ENCODE measurements around the gene ZCCHC13. TPM values are rescaled to one million over a fixed set of nuclear protein-coding genes. Genes with fewer than 3 reads are reported as not detected.

Gene ZCCHC13
- total and polyA plus RNA-seq, 2 of the 8 experiments (the other 6 are each of a cell fraction or from before 2014, with no cell fraction given): not detected

DNA sequence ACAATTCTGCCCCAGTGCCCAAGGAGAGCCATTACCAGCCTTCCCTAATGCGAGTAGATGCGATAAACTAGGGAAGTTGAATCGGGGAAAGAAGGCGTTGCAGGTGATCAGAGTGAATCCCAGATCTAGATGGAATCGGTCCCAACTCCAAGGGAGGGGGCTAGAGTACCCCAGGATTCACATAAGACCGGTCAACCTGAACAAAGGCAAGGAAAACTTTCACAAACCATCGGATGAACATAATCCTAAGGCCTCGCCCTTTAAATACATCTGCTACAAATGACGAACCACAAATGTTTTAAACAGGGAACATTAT is 11.2 kb upstream of the ZCCHC13 start:
- Histone ChIP-seq H2AFZ (ENCODE audit: low read length) (no peak overlapping the region), H4K91ac (replicated peaks; ENCODE audit: insufficient read length, low read length) (peak overlapping the region; percentile 86), H3K4me2 (ENCODE audit: insufficient read depth in 1 of 2, low read depth in 2 of 2, low read length in 2 of 2) (peak overlapping the region; percentile 93 to 97), H3K4me1 (replicated peaks in 1 of 4; ENCODE audit: control insufficient read depth in 3 of 4, insufficient read depth in 4 of 4, low read length in 3 of 4) (peaks cover 0 to 5% (median 3%) of the 10 kb centered on the region in 4 experiments; a peak in 3 of 7 replicates), H3K79me2 (ENCODE audit: control insufficient read depth in 1 of 2, insufficient read depth in 2 of 2, low read length in 2 of 2) (peaks cover 4 to 47% of the 10 kb centered on the region in 2 experiments; a peak in 3 of 4 replicates), H3K4me3 (ENCODE audit: extremely low read depth in 1 of 4, insufficient read depth in 2 of 4, low read depth in 3 of 4, low read length in 4 of 4) (peak overlapping the region; percentile 78 to 95 (median 86)), H2AK5ac (ENCODE audit: low read depth, low read length) (0 out of 2 replicates have a peak overlapping the region, but pooled peaks have one; percentile 2), H3K9ac (replicated peaks in 1 of 4; ENCODE audit: extremely low read depth in 1 of 4, low read depth in 3 of 4, low read length in 3 of 4) (peak overlapping the region in 3 of 4 experiments; percentile 66 to 92 (median 92); a peak in 6 of 7 replicates), H2BK12ac (ENCODE audit: low read depth, low read length) (peak overlapping the region; percentile 75; the same call in 1 of the 2 replicates), H3K79me1 (ENCODE audit: low read depth, low read length) (no peaks in the 10 kb centered on the region), H3K14ac (ENCODE audit: insufficient read length) (no peak overlapping the region), H3K27me3 (replicated peaks in 1 of 4; ENCODE audit: control insufficient read depth in 3 of 4, extremely low read depth in 1 of 4, insufficient read depth in 3 of 4, low read length in 3 of 4) (no peaks in the 10 kb centered on the region), H2BK15ac (ENCODE audit: low read length) (no peak overlapping the region), H4K20me1 (replicated peaks in 1 of 2; ENCODE audit: control insufficient read depth in 1 of 2, insufficient read depth in 2 of 2, low read length in 2 of 2) (peaks cover 0 to 2% of the 10 kb centered on the region in 2 experiments), H3K18ac (ENCODE audit: extremely low read depth, low read length) (peak overlapping the region; percentile 20; the same call in 1 of the 2 replicates), H4K5ac (ENCODE audit: insufficient read length, low read depth, low read length) (peak overlapping the region; percentile 49), H3K9me3 (ENCODE audit: insufficient read depth in 2 of 2, low read depth in 1 of 2, low read length in 1 of 2) (no peaks in the 10 kb centered on the region), H4K8ac (ENCODE audit: extremely low read depth, insufficient read depth, low read length) (peak overlapping the region; percentile 53; the same call in 1 of the 2 replicates), H2BK20ac (ENCODE audit: low read length) (no peak overlapping the region), H3K23me2 (ENCODE audit: low read depth, low read length) (0 out of 2 replicates have a peak, but pooled peaks cover 2% of the 10 kb centered on the region), H3K56ac (replicated peaks; ENCODE audit: insufficient read length, low read depth, low read length) (no peak overlapping the region), H2BK120ac (replicated peaks; ENCODE audit: low read depth, low read length) (no peak overlapping the region), H3K4ac (replicated peaks; ENCODE audit: insufficient read length, low read depth, low read length) (no peak overlapping the region), H3K23ac (ENCODE audit: insufficient read length) (no peak overlapping the region), H3K27ac (ENCODE audit: low read depth, low read length) (peak overlapping the region; percentile 75), H3K36me3 (ENCODE audit: control insufficient read depth in 2 of 4, insufficient read depth in 4 of 4, low read length in 3 of 4) (peaks cover 0 to 11% (median under 1%) of the 10 kb centered on the region in 4 experiments; a peak in 2 of 8 replicates), H2BK5ac (ENCODE audit: low read depth, low read length) (peak overlapping the region; percentile 97)
- DNase-seq (ENCODE audit: low read depth in 1 of 2, low spot score in 2 of 2) (no peak), FAIRE-seq (no peak)
- WGBS, 2 experiments (ENCODE audit: extremely low coverage in 1 of 2, insufficient coverage in 1 of 2, insufficient read length in 1 of 2, insufficient replicate concordance in 2 of 2, low coverage in 1 of 2, low lambda C conversion rate in 2 of 2, missing lambda C conversion rate in 1 of 2): 1% methylated on average over 9 of the region's 9 CpGs; no CpG with 5 or more reads in 1 of the 2 experiments
- TF ChIP-seq EP300 (IDR thresholded peaks at IDR 0.05; ENCODE audit: borderline replicate concordance in 1 of 2, low read depth in 2 of 2, low read length in 2 of 2): no peak
- TF ChIP-seq KDM1A (IDR thresholded peaks at IDR 0.05; ENCODE audit: borderline replicate concordance, low read length): no peak
- no peak for TF ChIP-seq SIN3A (conservative IDR thresholded peaks at IDR 0.05 in 1 of 2, IDR thresholded peaks at IDR 0.05 in 1 of 2; ENCODE audit: low read depth in 1 of 2, low read length in 2 of 2)
- no peak for TF ChIP-seq CREB1 (IDR thresholded peaks at IDR 0.05)
- TF ChIP-seq, protein P1, sequence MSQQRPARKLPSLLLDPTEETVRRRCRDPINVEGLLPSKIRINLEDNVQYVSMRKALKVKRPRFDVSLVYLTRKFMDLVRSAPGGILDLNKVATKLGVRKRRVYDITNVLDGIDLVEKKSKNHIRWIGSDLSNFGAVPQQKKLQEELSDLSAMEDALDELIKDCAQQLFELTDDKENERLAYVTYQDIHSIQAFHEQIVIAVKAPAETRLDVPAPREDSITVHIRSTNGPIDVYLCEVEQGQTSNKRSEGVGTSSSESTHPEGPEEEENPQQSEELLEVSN (IDR thresholded peaks at IDR 0.05): no peak
- no peak for TF ChIP-seq EZH2 (IDR thresholded peaks at IDR 0.05; ENCODE audit: low read depth, low read length, severe bottlenecking)
- ChIA-PET POLR2A (ENCODE audit: partially characterized antibody) (interaction anchor here (0.7 to 3.7 kb wide), 16 partner anchors 9 to 144 kb away, joined by 3 to 27 read pairs (median 4); no protein-coding TSS in a partner anchor), CTCF (ENCODE audit: partially characterized antibody) (interaction anchor here (1.0 to 1.8 kb wide), 4 partner anchors 13 to 65 kb away, joined by 3 to 7 read pairs (median 4); no protein-coding TSS in a partner anchor)
